HCT116 (cell line): ENCODE data around the gene KIAA1671. TPM values are rescaled to one million over a fixed set of nuclear protein-coding genes. Genes with fewer than 3 reads are reported as not detected.

Experiments
- ATAC-seq: fragments of 200-7000 bp; cut with Tn5 transposase; 2 replicates; pipeline ENCODE4 v1.9.1; 2020; ENCODE audit warnings: mild to moderate bottlenecking, moderate library complexity
- BruUV-seq: library from RNA; stranded (reverse); fragments of 400-500 nt; replicated peaks from 2 replicates; lab custom pipeline; 2021; lab: Mats Ljungman, UMichigan
- CTCF ChIA-PET: fragments of 300-600 bp; sonication (Branson Sonifier 250); formaldehyde crosslinking; loops from one replicate; lab custom pipeline; 2021; ENCODE audit warnings: antibody characterized with exemption; lab: Charles Lee
- POLR2A ChIA-PET: fragments of 300-600, 350-600 bp; sonication (Branson Sonifier 250); formaldehyde crosslinking; loops from one replicate; lab custom pipeline; 2021; ENCODE audit warnings: antibody characterized with exemption; lab: Charles Lee
- RAD21 ChIA-PET, 2 experiments: fragments of 300-600 bp; sonication (Branson Sonifier 250); formaldehyde crosslinking; loops; one replicate each; lab custom pipeline; 2023; ENCODE audit warnings: low total read pairs in 2 of 2; ENCODE audit not compliant: uncharacterized antibody in 2 of 2, unreplicated experiment in 2 of 2, low non-redundant PET in 1 of 2; lab: Charles Lee
- DNase-seq: peaks from one replicate; pipeline ENCODE4 v3.0.0-alpha.2; 2010; ENCODE audit warnings: low read depth, low spot score
- H2AFZ ChIP-seq: fragments of 200-600 bp; shearing (Covaris generic), sonication (generic); 2 replicates; pipeline ENCODE4 v1.6.1; 2017; ENCODE audit warnings: low read depth, mixed run types, mixed read lengths, antibody characterized with exemption, low read length; ENCODE audit not compliant: poor library complexity, severe bottlenecking
- H3K27ac ChIP-seq: 2 replicates; pipeline ENCODE4 v1.5.1; 2012; ENCODE audit warnings: low read depth, low read length
- H3K27me3 ChIP-seq: fragments of 200-600 bp; sonication (generic); 2 replicates; pipeline ENCODE4 v1.6.1; 2016; ENCODE audit warnings: mixed run types, low read length, mixed read lengths; ENCODE audit not compliant: insufficient read depth
- H3K36me3 ChIP-seq, 2 experiments: fragments of 200-500 bp in 1 of 2; fragments of 200-600 bp in 1 of 2; sonication (Bioruptor generic) in 1 of 2; sonication (generic) in 1 of 2; 2 replicates each; pipeline versions ENCODE4 v1.5.1 to v1.6.1; 2014 to 2016; ENCODE audit warnings: low read length in 2 of 2, inconsistent platforms in 1 of 2, mixed read lengths in 1 of 2, mixed run types in 1 of 2; ENCODE audit not compliant: insufficient read depth in 2 of 2, control insufficient read depth in 1 of 2
- H3K4me1 ChIP-seq, 2 experiments: fragments of 200-600 bp in 1 of 2; sonication (generic) in 1 of 2; 2 replicates each; pipeline versions ENCODE4 v1.5.1 to v1.6.1; 2012 to 2017; ENCODE audit warnings: low read length in 2 of 2, inconsistent platforms in 1 of 2, mild to moderate bottlenecking in 1 of 2, mixed read lengths in 1 of 2, mixed run types in 1 of 2, moderate library complexity in 1 of 2; ENCODE audit not compliant: insufficient read depth in 2 of 2, control insufficient read depth in 1 of 2
- H3K4me2 ChIP-seq: fragments of 200-600 bp; sonication (generic); 2 replicates; pipeline ENCODE4 v1.6.1; 2017; ENCODE audit warnings: mixed run types, low read length, mixed read lengths
- H3K4me3 ChIP-seq, 2 experiments: fragments of 200-600 bp in 1 of 2; sonication (generic) in 1 of 2; replicated peaks in 1 of 2; 2 replicates each; pipeline ENCODE4 v1.5.1; 2011 to 2016; ENCODE audit warnings: low read length in 2 of 2, control low read depth in 1 of 2, low read depth in 1 of 2, mild to moderate bottlenecking in 1 of 2, mixed read lengths in 1 of 2, mixed run types in 1 of 2
- H3K79me2 ChIP-seq: fragments of 200-600 bp; sonication (generic); 2 replicates; pipeline ENCODE4 v1.6.1; 2017; ENCODE audit warnings: mild to moderate bottlenecking, mixed run types, low read length, moderate library complexity, mixed read lengths; ENCODE audit not compliant: insufficient read depth
- H3K9ac ChIP-seq: fragments of 200-600 bp; sonication (generic); 2 replicates; pipeline ENCODE4 v1.6.1; 2016; ENCODE audit warnings: low read length, mixed read lengths
- H3K9me2 ChIP-seq: fragments of 200-600 bp; sonication (generic), shearing (Covaris generic); 2 replicates; pipeline ENCODE4 v1.6.1; 2017; ENCODE audit warnings: mixed run types, mild to moderate bottlenecking, moderate library complexity; ENCODE audit not compliant: insufficient read depth
- H3K9me3 ChIP-seq, 2 experiments: fragments of 200-500 bp in 1 of 2; fragments of 200-600 bp in 1 of 2; sonication (Bioruptor generic) in 1 of 2; sonication (generic) in 1 of 2; 2 replicates each; pipeline ENCODE4 v1.6.1; 2014 to 2017; ENCODE audit warnings: low read length in 2 of 2, mixed read lengths in 2 of 2, inconsistent platforms in 1 of 2, low read depth in 1 of 2, mild to moderate bottlenecking in 1 of 2, mixed run types in 1 of 2, moderate library complexity in 1 of 2; ENCODE audit not compliant: control insufficient read depth in 1 of 2, insufficient read depth in 1 of 2
- H4K20me1 ChIP-seq: fragments of 200-600 bp; sonication (generic), shearing (Covaris generic); 2 replicates; pipeline ENCODE4 v1.6.1; 2017; ENCODE audit warnings: mixed run types, mild to moderate bottlenecking, moderate library complexity; ENCODE audit not compliant: insufficient read depth
- ATF3 ChIP-seq: IDR thresholded peaks from 2 replicates; pipeline ENCODE4 v1.6.1; 2012
- CEBPB ChIP-seq: IDR thresholded peaks from 2 replicates; pipeline ENCODE4 v1.6.1; 2012; ENCODE audit warnings: low read depth
- ELF1 ChIP-seq: IDR thresholded peaks from 2 replicates; pipeline ENCODE4 v1.6.1; 2012; ENCODE audit warnings: low read depth, borderline replicate concordance
- EZH2phosphoT487 ChIP-seq: fragments of 200-600 bp; IDR thresholded peaks from 2 replicates; pipeline ENCODE4 v1.6.1; 2018; ENCODE audit warnings: antibody characterized with exemption, borderline replicate concordance
- FOSL1 ChIP-seq: IDR thresholded peaks from 2 replicates; pipeline ENCODE4 v1.6.1; 2012; ENCODE audit warnings: low read depth
- JUND ChIP-seq: IDR thresholded peaks from 2 replicates; pipeline ENCODE4 v1.6.1; 2012
- POLR2A ChIP-seq: IDR thresholded peaks from 2 replicates; pipeline ENCODE4 v1.7.0; 2011; ENCODE audit warnings: borderline replicate concordance; ENCODE audit not compliant: insufficient read depth, insufficient read length; ENCODE audit errors: extremely low read depth
- POLR2AphosphoS5 ChIP-seq: IDR thresholded peaks from 2 replicates; pipeline ENCODE4 v1.6.1; 2011; ENCODE audit warnings: mild to moderate bottlenecking, low read depth, low read length, moderate library complexity
- RAD21 ChIP-seq: IDR thresholded peaks from 2 replicates; pipeline ENCODE4 v1.6.1; 2012; ENCODE audit warnings: low read depth, mild to moderate bottlenecking
- SIN3A ChIP-seq: IDR thresholded peaks from 2 replicates; pipeline ENCODE4 v1.6.1; 2012; ENCODE audit warnings: low read depth
- ZNF274 ChIP-seq: fragments of 200-500 bp; sonication (Bioruptor generic); IDR thresholded peaks from 2 replicates; pipeline ENCODE4 v1.6.1; 2014; ENCODE audit warnings: mild to moderate bottlenecking, low read depth, low read length, inconsistent platforms
- intact Hi-C: fragments of 100-400 bp; cut with micrococcal nuclease; formaldehyde crosslinking; loops from 2 replicates; pipeline ENCODE4 v1.10.0; 2022
- total RNA-seq: library from RNA; stranded (reverse); gene quantifications from one replicate; pipeline ENCODE4 v1.2.1, GENCODE V29; 2021; ENCODE audit not compliant: unreplicated experiment
- TF ChIP-seq, protein P1 (sequence below): IDR thresholded peaks from 2 replicates; pipeline ENCODE4 v1.6.1; 2012

Gene KIAA1671
- total RNA-seq, 1 experiment from 2014 or later = 36.8 TPM

GRCh38 chr22:25084405-25085107, 132.0 kb downstream of the KIAA1671 start:
- intact Hi-C loops = no loop called here
- DNase-seq = no peak
- RAD21 ChIA-PET = no interaction called here
- Histone ChIP-seq H3K4me2 (no peak overlapping the region), H3K9me2 (no peaks in the 10 kb centered on the region), H3K79me2 (no peaks in the 10 kb centered on the region), H4K20me1 (no peaks in the 10 kb centered on the region), H3K27ac (no peak overlapping the region), H3K9me3 (no peaks in the 10 kb centered on the region), H2AFZ (no peak overlapping the region), H3K4me1 (no peaks in the 10 kb centered on the region), H3K27me3 (no peaks in the 10 kb centered on the region), H3K9ac (no peak overlapping the region), H3K4me3 (no peak overlapping the region), H3K36me3 (no peaks in the 10 kb centered on the region)
- TF ChIP-seq FOSL1 (no peak), ZNF274 (no peak), SIN3A (no peak), POLR2AphosphoS5 (no peak), CEBPB (no peak), ATF3 (no peak), RAD21 (no peak), POLR2A (no peak), JUND (no peak)
- TF ChIP-seq, protein P1, sequence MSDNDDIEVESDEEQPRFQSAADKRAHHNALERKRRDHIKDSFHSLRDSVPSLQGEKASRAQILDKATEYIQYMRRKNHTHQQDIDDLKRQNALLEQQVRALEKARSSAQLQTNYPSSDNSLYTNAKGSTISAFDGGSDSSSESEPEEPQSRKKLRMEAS = no peak
- BruUV-seq = no TSS peak
- CTCF ChIA-PET = interaction anchor here (0.7 kb wide), 1 partner anchor 20 kb away, joined by 3 read pairs; no protein-coding TSS in a partner anchor
- no peak for ATAC-seq
- POLR2A ChIA-PET = no interaction called here

GRCh38 chr22:25085156-25085555, 132.6 kb downstream of the KIAA1671 start:
- no peaks in the 10 kb centered on the region for H3K36me3 ChIP-seq
- no peak for ATAC-seq
- H2AFZ ChIP-seq = no peak overlapping the region
- no TSS peak for BruUV-seq
- no peak overlapping the region for H3K27ac ChIP-seq
- no peaks in the 10 kb centered on the region for H3K9me2 ChIP-seq
- ChIA-PET POLR2A (no interaction called here), CTCF (no interaction called here), RAD21 (no interaction called here)
- no peaks in the 10 kb centered on the region for H3K4me1 ChIP-seq
- no peaks in the 10 kb centered on the region for H3K79me2 ChIP-seq
- no peak overlapping the region for H3K4me3 ChIP-seq
- H3K27me3 ChIP-seq = no peaks in the 10 kb centered on the region
- H4K20me1 ChIP-seq = no peaks in the 10 kb centered on the region
- H3K9ac ChIP-seq = no peak overlapping the region
- TF ChIP-seq EZH2phosphoT487 = no peak
- no peak for TF ChIP-seq ELF1
- no peak for TF ChIP-seq ZNF274
- TF ChIP-seq SIN3A = no peak
- no peaks in the 10 kb centered on the region for H3K9me3 ChIP-seq
- no peak for DNase-seq
- H3K4me2 ChIP-seq = no peak overlapping the region
- intact Hi-C loops = no loop called here
